HepG2 (cell line): ENCODE results near the gene COASY. TPM values are rescaled to one million over a fixed set of nuclear protein-coding genes. Genes with fewer than 3 reads are reported as not detected.

Experiments used
- BATF2 ChIP-seq: sonication (generic); formaldehyde crosslinking; IDR thresholded peaks from 2 replicates; pipeline ENCODE4 v1.8.0; 2022; ENCODE audit warnings: mild to moderate bottlenecking, missing genetic modification reagents, moderate library complexity
- CHD2 ChIP-seq: IDR thresholded peaks from 2 replicates; pipeline ENCODE4 v1.6.1; 2011; ENCODE audit warnings: low read depth, low read length, improper control_type of control experiment
- FOXA3 ChIP-seq: IDR thresholded peaks from 2 replicates; pipeline ENCODE4 v1.6.1; 2016; ENCODE audit warnings: missing genetic modification reagents, missing compliant biosample characterization
- HNRNPL ChIP-seq: fragments of 200-400 bp; formaldehyde crosslinking; IDR thresholded peaks from 2 replicates; pipeline ENCODE4 v1.6.1; 2017; ENCODE audit warnings: mild to moderate bottlenecking, low read depth, low read length
- NFKBIZ ChIP-seq: IDR thresholded peaks from 2 replicates; pipeline ENCODE4 v1.6.1; 2018; ENCODE audit warnings: missing genetic modification reagents, missing compliant biosample characterization
- SAP130 ChIP-seq: IDR thresholded peaks from 2 replicates; pipeline ENCODE4 v1.6.1; 2016; ENCODE audit warnings: low read depth
- SRY ChIP-seq: sonication (generic); formaldehyde crosslinking; IDR thresholded peaks from 2 replicates; pipeline ENCODE4 v1.8.0; 2022; ENCODE audit warnings: mild to moderate bottlenecking, missing genetic modification reagents
- ZFYVE20 ChIP-seq: sonication (generic); formaldehyde crosslinking; IDR thresholded peaks from 2 replicates; pipeline ENCODE4 v1.8.0; 2023; ENCODE audit warnings: low read depth, mild to moderate bottlenecking, moderate library complexity, missing genetic modification reagents, borderline replicate concordance
- ZNF280B ChIP-seq: sonication (generic); formaldehyde crosslinking; IDR thresholded peaks from 2 replicates; pipeline ENCODE4 v1.5.0; 2020; ENCODE audit warnings: missing genetic modification reagents, mild to moderate bottlenecking, borderline replicate concordance
- ZNF292 ChIP-seq: sonication (generic); formaldehyde crosslinking; IDR thresholded peaks from 2 replicates; pipeline ENCODE4 v1.8.1; 2022; ENCODE audit warnings: mild to moderate bottlenecking, low read depth, missing genetic modification reagents, borderline replicate concordance
- ZNF510 ChIP-seq: sonication (generic); formaldehyde crosslinking; IDR thresholded peaks from 2 replicates; pipeline ENCODE4 v1.4.0; 2020; ENCODE audit warnings: low read depth, mild to moderate bottlenecking, missing genetic modification reagents
- ZNF572 ChIP-seq: sonication (generic); formaldehyde crosslinking; IDR thresholded peaks from 2 replicates; pipeline ENCODE4 v1.5.1; 2020; ENCODE audit warnings: mild to moderate bottlenecking, missing genetic modification reagents
- ZNF652 ChIP-seq: IDR thresholded peaks from 2 replicates; pipeline ENCODE4 v1.6.1; 2016; ENCODE audit warnings: low read depth, borderline replicate concordance
- ZNF703 ChIP-seq: sonication (generic); formaldehyde crosslinking; IDR thresholded peaks from 2 replicates; pipeline ENCODE4 v1.5.1; 2020; ENCODE audit warnings: missing genetic modification reagents, mild to moderate bottlenecking, moderate library complexity, borderline replicate concordance
- ZSCAN25 ChIP-seq: sonication (generic); formaldehyde crosslinking; IDR thresholded peaks from 2 replicates; pipeline ENCODE4 v1.8.0; 2022; ENCODE audit warnings: mild to moderate bottlenecking, missing genetic modification reagents
- polyA plus RNA-seq, 8 experiments: library from polyadenylated mRNA; depleted of rRNA in 3 of 8; stranded (reverse) in 7 of 8; unstranded in 1 of 8; fragments of >200 nt; fragmentation: Illumina TruSeq in 4 of 8; extraction: Trizol in 4 of 8; gene quantifications; 2 replicates each; pipeline versions ENCODE4 v1.2.1 to v1.2.3, GENCODE V29; 2011 to 2016; ENCODE audit warnings: low read depth in 4 of 8, missing spikeins in 1 of 8, mixed read lengths in 1 of 8; ENCODE audit not compliant: insufficient read depth in 1 of 8
- total RNA-seq, 5 experiments: library from RNA; depleted of rRNA; stranded (reverse); fragments of >200 nt; fragmentation: Illumina TruSeq; extraction: Trizol; gene quantifications; 2 replicates each; pipeline ENCODE4 v1.2.3, GENCODE V29; 2016; ENCODE audit warnings: low read depth in 1 of 5
- TF ChIP-seq, protein P1 (sequence below): sonication (generic); formaldehyde crosslinking; IDR thresholded peaks from 2 replicates; pipeline ENCODE4 v1.5.0; 2020; ENCODE audit warnings: mild to moderate bottlenecking, missing genetic modification reagents, moderate library complexity
- TF ChIP-seq, protein P2 (sequence below): sonication (generic); formaldehyde crosslinking; IDR thresholded peaks from 2 replicates; pipeline ENCODE4 v1.8.0; 2022; ENCODE audit warnings: missing genetic modification reagents, mild to moderate bottlenecking, borderline replicate concordance

COASY gene
- total and polyA plus RNA-seq, 2 of the 13 experiments (the other 11 are each of a cell fraction or from before 2014, with no cell fraction given): 90.7 to 125 TPM

DNA sequence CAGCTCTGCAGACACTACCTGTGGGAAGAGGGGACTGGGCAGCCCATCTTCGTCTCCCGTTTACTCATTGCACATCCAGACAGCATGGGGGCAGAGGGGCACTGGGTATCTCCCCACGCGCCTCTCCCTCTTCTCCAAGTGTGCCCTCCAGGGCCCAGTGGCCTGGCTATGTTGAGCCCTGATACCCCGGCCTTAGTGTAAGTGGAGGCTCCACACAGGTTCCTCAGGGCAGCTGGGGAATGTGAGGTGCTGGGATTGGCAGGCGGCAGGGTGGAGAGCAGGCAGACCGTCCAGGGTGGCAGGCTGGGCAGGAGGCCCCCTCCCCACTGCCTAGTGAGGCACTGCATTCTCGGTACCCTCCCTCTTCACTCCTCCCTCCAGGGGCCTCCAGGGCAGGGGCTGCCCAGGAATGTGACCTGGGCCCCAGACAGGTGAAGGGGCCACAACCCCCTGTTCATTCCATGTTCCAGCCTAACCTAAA lies 39.1 kb upstream of the COASY start (continued):
- no peak for TF ChIP-seq NFKBIZ (CRISPR knock-in tag)
- peak; percentile 54; the same call in 1 of the 2 replicates for TF ChIP-seq SRY (CRISPR knock-in tag)
- no peak for TF ChIP-seq CHD2
- TF ChIP-seq SAP130 (CRISPR knock-in tag): no peak
- TF ChIP-seq, protein P1, sequence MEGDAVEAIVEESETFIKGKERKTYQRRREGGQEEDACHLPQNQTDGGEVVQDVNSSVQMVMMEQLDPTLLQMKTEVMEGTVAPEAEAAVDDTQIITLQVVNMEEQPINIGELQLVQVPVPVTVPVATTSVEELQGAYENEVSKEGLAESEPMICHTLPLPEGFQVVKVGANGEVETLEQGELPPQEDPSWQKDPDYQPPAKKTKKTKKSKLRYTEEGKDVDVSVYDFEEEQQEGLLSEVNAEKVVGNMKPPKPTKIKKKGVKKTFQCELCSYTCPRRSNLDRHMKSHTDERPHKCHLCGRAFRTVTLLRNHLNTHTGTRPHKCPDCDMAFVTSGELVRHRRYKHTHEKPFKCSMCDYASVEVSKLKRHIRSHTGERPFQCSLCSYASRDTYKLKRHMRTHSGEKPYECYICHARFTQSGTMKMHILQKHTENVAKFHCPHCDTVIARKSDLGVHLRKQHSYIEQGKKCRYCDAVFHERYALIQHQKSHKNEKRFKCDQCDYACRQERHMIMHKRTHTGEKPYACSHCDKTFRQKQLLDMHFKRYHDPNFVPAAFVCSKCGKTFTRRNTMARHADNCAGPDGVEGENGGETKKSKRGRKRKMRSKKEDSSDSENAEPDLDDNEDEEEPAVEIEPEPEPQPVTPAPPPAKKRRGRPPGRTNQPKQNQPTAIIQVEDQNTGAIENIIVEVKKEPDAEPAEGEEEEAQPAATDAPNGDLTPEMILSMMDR (CRISPR knock-in tag): no peak
- no peak for TF ChIP-seq ZNF292 (CRISPR knock-in tag)
- TF ChIP-seq ZSCAN25 (CRISPR knock-in tag): peak; percentile 67; the same call in 1 of the 2 replicates
- TF ChIP-seq ZFYVE20: no peak
- TF ChIP-seq ZNF703: no peak; the same call in 1 of the 2 replicates
- TF ChIP-seq ZNF572 (CRISPR knock-in tag): peak; percentile 80; the same call in 1 of the 2 replicates
- TF ChIP-seq HNRNPL: 0 out of 2 replicates have a peak, but pooled peaks have one; percentile 71
- no peak for TF ChIP-seq BATF2 (CRISPR knock-in tag)
- no peak for TF ChIP-seq ZNF510
- no peak for TF ChIP-seq ZNF652
- TF ChIP-seq, protein P2, sequence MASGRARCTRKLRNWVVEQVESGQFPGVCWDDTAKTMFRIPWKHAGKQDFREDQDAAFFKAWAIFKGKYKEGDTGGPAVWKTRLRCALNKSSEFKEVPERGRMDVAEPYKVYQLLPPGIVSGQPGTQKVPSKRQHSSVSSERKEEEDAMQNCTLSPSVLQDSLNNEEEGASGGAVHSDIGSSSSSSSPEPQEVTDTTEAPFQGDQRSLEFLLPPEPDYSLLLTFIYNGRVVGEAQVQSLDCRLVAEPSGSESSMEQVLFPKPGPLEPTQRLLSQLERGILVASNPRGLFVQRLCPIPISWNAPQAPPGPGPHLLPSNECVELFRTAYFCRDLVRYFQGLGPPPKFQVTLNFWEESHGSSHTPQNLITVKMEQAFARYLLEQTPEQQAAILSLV (CRISPR knock-in tag): no peak
- no peak for TF ChIP-seq ZNF280B (CRISPR knock-in tag)
- TF ChIP-seq FOXA3 (CRISPR knock-in tag): no peak
